Kidney (tissue), 14 donors: ENCODE measurements around the gene EP400. TPM values are rescaled to one million over a fixed set of nuclear protein-coding genes. Genes with fewer than 3 reads are reported as not detected.

Source experiments
- DNase-seq, 5 donors: peaks; one replicate each; pipeline ENCODE4 v3.0.0-alpha.2; 2013 to 2020
- FAIRE-seq: peaks from 2 replicates; lab custom pipeline; 2012; peaks lifted over from hg19 to GRCh38; lab: Jason Lieb, UNC
- H3K27ac ChIP-seq, 2 donors: one replicate each; pipeline ENCODE4 v1.7.0; 2013; ENCODE audit warnings: low read depth in 2 of 2, low read length in 2 of 2, inconsistent platforms in 1 of 2
- H3K27me3 ChIP-seq: one replicate; pipeline ENCODE4 v1.7.1; 2013; ENCODE audit warnings: low read length, inconsistent platforms; ENCODE audit not compliant: control insufficient read depth, insufficient read depth
- H3K36me3 ChIP-seq, 3 donors: one replicate each; pipeline versions ENCODE4 v1.7.0 to v1.7.1; 2013; ENCODE audit warnings: low read length in 3 of 3, control low read depth in 1 of 3, inconsistent platforms in 1 of 3; ENCODE audit not compliant: insufficient read depth in 3 of 3, control insufficient read depth in 2 of 3
- H3K4me1 ChIP-seq, 3 donors: one replicate each; pipeline versions ENCODE4 v1.7.0 to v1.7.1; 2013; ENCODE audit warnings: low read length in 3 of 3, inconsistent platforms in 1 of 3, low read depth in 1 of 3; ENCODE audit not compliant: control insufficient read depth in 2 of 3, insufficient read depth in 2 of 3
- H3K4me3 ChIP-seq, 3 donors: one replicate each; pipeline versions ENCODE4 v1.7.0 to v1.8.1; 2013; ENCODE audit warnings: low read length in 3 of 3, control low read depth in 1 of 3, inconsistent platforms in 1 of 3
- H3K9ac ChIP-seq, 3 donors: one replicate each; pipeline versions ENCODE4 v1.7.0 to v1.7.1; 2013; ENCODE audit warnings: low read length in 3 of 3, control low read depth in 1 of 3, inconsistent platforms in 1 of 3
- H3K9me3 ChIP-seq, 3 donors: one replicate each; pipeline versions ENCODE4 v1.7.0 to v1.7.1; 2013; ENCODE audit warnings: low read length in 3 of 3, control low read depth in 1 of 3, inconsistent platforms in 1 of 3; ENCODE audit not compliant: control insufficient read depth in 2 of 3, insufficient read depth in 1 of 3
- CTCF ChIP-seq: IDR thresholded peaks from 3 replicates; pipeline ENCODE4 v1.5.1; 2012; ENCODE audit warnings: mild to moderate bottlenecking, moderate library complexity, borderline replicate concordance; ENCODE audit not compliant: insufficient read depth; ENCODE audit errors: extremely low read depth
- intact Hi-C: fragments of 100-400 bp; cut with DNase I; formaldehyde crosslinking; loops from one replicate; pipeline ENCODE4 v1.11.1; 2022
- polyA plus RNA-seq: library from polyadenylated mRNA; stranded (reverse); fragments of 350-450 nt; fragmentation: Illumina TruSeq; extraction: RNeasy Lipid Tissue Mini Kit (QIAGEN cat#74804); gene quantifications from one replicate; pipeline ENCODE4 v1.2.3, GENCODE V29; 2014; ENCODE audit warnings: low read depth, low replicate concordance; ENCODE audit not compliant: insufficient read depth
- total RNA-seq: library from RNA; stranded (reverse); fragmentation: NEBNext Ultra II Directional; extraction: Animal tissue kit (Norgen Biotek cat#: 25700); gene quantifications from one replicate; pipeline ENCODE4 v1.2.1, GENCODE V29; 2021
- donor health status: control.
- donor health status: control.
- donor health status: control.
- donor health status: control.
- donor health status: control.
- donor health status: DM: yes; HTN: yes; CAD: no.
- donor health status: Normal renal cell carcinoma (clear cell type).

The EP400 gene
- total and polyA plus RNA-seq, 2 donors from 2014 or later: 7.5 to 44.7 TPM

GRCh38 chr12:132127041-132127440, 177.3 kb downstream of the EP400 start:
- no peak for FAIRE-seq
- Histone ChIP-seq H3K9me3 (no peaks in the 10 kb centered on the region), H3K36me3 (peaks cover 2 to 25% (median 8%) of the 10 kb centered on the region in 3 donors), H3K4me3 (no peak overlapping the region), H3K4me1 (no peaks in the 10 kb centered on the region), H3K27me3 (no peaks in the 10 kb centered on the region), H3K27ac (no peak overlapping the region), H3K9ac (no peak overlapping the region)
- TF ChIP-seq CTCF: no peak
- intact Hi-C loops: no loop called here
- DNase-seq: no peak

- Histone ChIP-seq H3K9me3 (no peaks in the 10 kb centered on the region), H3K4me3 (no peak overlapping the region), H3K27me3 (no peaks in the 10 kb centered on the region), H3K4me1 (no peaks in the 10 kb centered on the region), H3K9ac (no peak overlapping the region), H3K27ac (no peak overlapping the region), H3K36me3 (peaks cover under 1 to 22% (median 5%) of the 10 kb centered on the region in 3 donors)
- DNase-seq (no peak), FAIRE-seq (no peak)
- intact Hi-C loops: no loop called here
- TF ChIP-seq CTCF: no peak
Measured at GRCh38 chr12:132129007-132129406, 179.3 kb downstream of the EP400 start.

GRCh38 chr12:132130690-132131089, 180.9 kb downstream of the EP400 start:
- H3K4me1 ChIP-seq: no peaks in the 10 kb centered on the region
- intact Hi-C loops: no loop called here
- H3K9me3 ChIP-seq: no peaks in the 10 kb centered on the region
- no peak for TF ChIP-seq CTCF
- H3K9ac ChIP-seq: no peak overlapping the region
- no peak overlapping the region for H3K27ac ChIP-seq
- no peaks in the 10 kb centered on the region for H3K27me3 ChIP-seq
- no peak overlapping the region for H3K4me3 ChIP-seq
- H3K36me3 ChIP-seq: peaks cover 0 to 20% (median 5%) of the 10 kb centered on the region in 3 donors
- DNase-seq (no peak), FAIRE-seq (no peak)

Other genes starting within 250 kb of the EP400 start
- 46.2 TPM for gene SFSWAP, start 238.9 kb upstream of the EP400 start, total RNA-seq
- gene SFSWAP, start 238.9 kb upstream of the EP400 start, polyA plus RNA-seq: 13.9 TPM
- 3.2 TPM for gene MMP17, start 121.5 kb upstream of the EP400 start, total RNA-seq
- gene MMP17, start 121.5 kb upstream of the EP400 start, polyA plus RNA-seq: 0.82 TPM
- gene ULK1, start 55.3 kb upstream of the EP400 start, total RNA-seq: 33.4 TPM
- 11.4 TPM for gene ULK1, start 55.3 kb upstream of the EP400 start, polyA plus RNA-seq
- 28.8 TPM for gene PUS1, start 20.7 kb upstream of the EP400 start, total RNA-seq
- 16.1 TPM for gene PUS1, start 20.7 kb upstream of the EP400 start, polyA plus RNA-seq
- 19.6 TPM for gene DDX51, start 194.4 kb downstream of the EP400 start, total RNA-seq
- 10.3 TPM for gene DDX51, start 194.4 kb downstream of the EP400 start, polyA plus RNA-seq
- gene NOC4L, start 194.5 kb downstream of the EP400 start, total RNA-seq: 20.0 TPM
- gene NOC4L, start 194.5 kb downstream of the EP400 start, polyA plus RNA-seq: 22.3 TPM